GM21515 (cell line): ENCODE data around the gene DPY19L2.
"Not testable (repeated sequence)": the region's sequence is repeated elsewhere in the genome, so short reads cannot be mapped to it uniquely, and the experiment has no call there.

ENCODE experiments used
- ATAC-seq: cut with Tn5 transposase; IDR thresholded peaks from one replicate; pipeline ENCODE4 v1.9.1; 2021; ENCODE audit not compliant: unreplicated experiment

The DPY19L2 gene

GRCh38 chr12:63538656-63539055 is 129.6 kb downstream of the DPY19L2 start:
- not testable (repeated sequence) for ATAC-seq

DNA sequence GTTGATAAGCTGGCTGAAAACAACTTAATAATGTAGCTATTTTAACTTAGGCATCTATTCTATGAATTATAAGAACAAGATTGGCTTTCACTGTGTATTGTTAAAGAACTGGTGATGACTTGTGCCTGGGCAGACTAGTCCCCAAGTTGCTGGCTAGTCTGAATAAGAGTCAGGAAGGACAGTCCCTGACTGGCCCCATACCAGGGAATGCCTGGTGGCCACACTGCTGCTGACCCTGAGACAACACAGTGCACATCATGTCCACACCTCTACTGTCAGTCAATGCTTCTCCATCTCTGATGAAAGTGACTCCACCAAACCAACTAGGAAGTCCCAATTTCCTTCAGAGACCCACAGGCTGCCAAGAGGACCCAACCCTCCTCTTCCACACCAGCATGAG is 130.5 kb downstream of the DPY19L2 start:
- ATAC-seq, result not testable (repeated sequence)

DNA sequence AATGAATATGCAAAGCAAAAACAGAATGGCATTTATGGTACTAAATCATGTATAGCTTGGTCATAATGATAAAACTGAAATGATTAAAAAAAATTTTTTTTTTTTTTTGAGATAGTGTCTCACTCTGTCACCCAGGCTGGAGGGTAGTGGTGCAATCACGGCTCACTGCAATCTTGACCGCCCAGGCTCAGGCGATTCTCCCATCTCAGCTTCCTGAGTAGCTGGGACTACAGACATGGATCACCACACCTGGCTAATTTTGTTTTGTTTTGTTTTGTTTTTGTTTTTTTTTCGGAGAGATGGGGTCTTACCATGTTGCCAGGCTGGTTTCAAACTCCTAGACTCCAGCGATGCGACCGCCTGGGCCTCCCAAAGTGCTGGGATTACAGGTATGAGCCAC is 138.7 kb downstream of the DPY19L2 start:
- not testable (repeated sequence) for ATAC-seq

- ATAC-seq, result no peak
Measured at GRCh38 chr12:63525831-63526230, 142.5 kb downstream of the DPY19L2 start.

DNA sequence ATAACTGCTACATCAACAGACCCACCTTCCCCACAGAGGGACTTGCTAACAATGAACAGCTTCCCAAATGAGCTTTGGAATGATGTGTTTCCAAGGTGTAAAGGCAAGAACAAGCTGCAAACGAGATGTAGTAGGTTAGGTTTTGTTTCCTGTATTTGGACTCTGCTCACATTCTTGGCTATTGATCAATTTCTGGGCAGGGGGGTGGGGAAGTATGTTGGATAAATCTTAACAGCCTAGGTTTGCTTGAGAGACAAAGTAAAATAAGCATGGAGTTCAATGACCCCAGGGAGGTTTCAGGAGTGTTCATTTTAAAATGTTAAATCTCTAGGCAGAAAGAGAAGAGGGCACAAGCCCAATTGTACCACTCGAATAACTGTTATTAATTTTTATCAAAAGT is 146.6 kb downstream of the DPY19L2 start:
- no peak for ATAC-seq
